Small intestine (tissue), 16 donors: ENCODE data around the gene TAPBPL. TPM values are rescaled to one million over a fixed set of nuclear protein-coding genes. Genes with fewer than 3 reads are reported as not detected.

Source experiments
- DNase-seq, 2 donors: peaks; one replicate each; pipeline versions ENCODE4 v3.0.0 to v3.0.0-alpha.2; 2013
- FAIRE-seq: peaks from 2 replicates; lab custom pipeline; 2012; peaks lifted over from hg19 to GRCh38; lab: Jason Lieb, UNC
- H3K27ac ChIP-seq, 3 donors: one replicate each; pipeline ENCODE4 v1.5.1; 2013; ENCODE audit warnings: low read length in 2 of 3, mild to moderate bottlenecking in 2 of 3, control low read depth in 1 of 3, inconsistent platforms in 1 of 3, low read depth in 1 of 3, moderate library complexity in 1 of 3
- H3K27me3 ChIP-seq, 3 donors: one replicate each; pipeline ENCODE4 v1.6.1; 2013; ENCODE audit warnings: low read length in 3 of 3, inconsistent platforms in 1 of 3; ENCODE audit not compliant: control insufficient read depth in 3 of 3, insufficient read depth in 3 of 3
- H3K36me3 ChIP-seq, 3 donors: one replicate each; pipeline ENCODE4 v1.6.1; 2013; ENCODE audit warnings: low read length in 3 of 3, inconsistent platforms in 1 of 3, low read depth in 1 of 3, mild to moderate bottlenecking in 1 of 3, moderate library complexity in 1 of 3; ENCODE audit not compliant: control insufficient read depth in 3 of 3, insufficient read depth in 2 of 3
- H3K4me1 ChIP-seq, 3 donors: one replicate each; pipeline ENCODE4 v1.6.1; 2013; ENCODE audit warnings: low read length in 2 of 3, inconsistent platforms in 1 of 3, low read depth in 1 of 3, mild to moderate bottlenecking in 1 of 3, moderate library complexity in 1 of 3; ENCODE audit not compliant: control insufficient read depth in 3 of 3, insufficient read depth in 2 of 3
- H3K4me3 ChIP-seq, 3 donors: one replicate each; pipeline ENCODE4 v1.5.1; 2013; ENCODE audit warnings: low read length in 3 of 3, control low read depth in 1 of 3, inconsistent platforms in 1 of 3, low read depth in 1 of 3, mild to moderate bottlenecking in 1 of 3, moderate library complexity in 1 of 3
- H3K9me3 ChIP-seq, 2 donors: one replicate each; pipeline ENCODE4 v1.6.1; 2013; ENCODE audit warnings: low read depth in 1 of 2, low read length in 1 of 2; ENCODE audit not compliant: control insufficient read depth in 2 of 2, insufficient read depth in 1 of 2
- WGBS, 3 donors: extraction: QIAGEN DNeasy Blood & Tissue Kit; methylation state at CpG; one replicate each; pipeline ENCODE4 v1.1.7; 2013; 5-methylcytosine and 5-hydroxymethylcytosine counted together
- long read RNA-seq, 10 donors: transcript quantifications; one replicate each; lab custom pipeline, GENCODE V29; 2026
- polyA plus RNA-seq, 4 donors: library from polyadenylated mRNA; stranded (reverse) in 3 of 4; unstranded in 1 of 4; fragments of 200-250 nt in 3 of 4; fragments of 120-200 nt in 1 of 4; gene quantifications; one replicate each; pipeline versions ENCODE4 v1.2.1 to v1.2.3, GENCODE V29; 2013
- donor health status: healthy with polysubstance abuse.
- donor health status: control.
- donor health status: control.
- donor health status: Bipolar disorder and iron deficiency.
- donor health status: healthy.

The TAPBPL gene, protein sequence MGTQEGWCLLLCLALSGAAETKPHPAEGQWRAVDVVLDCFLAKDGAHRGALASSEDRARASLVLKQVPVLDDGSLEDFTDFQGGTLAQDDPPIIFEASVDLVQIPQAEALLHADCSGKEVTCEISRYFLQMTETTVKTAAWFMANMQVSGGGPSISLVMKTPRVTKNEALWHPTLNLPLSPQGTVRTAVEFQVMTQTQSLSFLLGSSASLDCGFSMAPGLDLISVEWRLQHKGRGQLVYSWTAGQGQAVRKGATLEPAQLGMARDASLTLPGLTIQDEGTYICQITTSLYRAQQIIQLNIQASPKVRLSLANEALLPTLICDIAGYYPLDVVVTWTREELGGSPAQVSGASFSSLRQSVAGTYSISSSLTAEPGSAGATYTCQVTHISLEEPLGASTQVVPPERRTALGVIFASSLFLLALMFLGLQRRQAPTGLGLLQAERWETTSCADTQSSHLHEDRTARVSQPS
- 10 to 100 TPM; 26.4 to 38.6 (median 33.2) TPM for polyA plus RNA-seq
- long read RNA-seq, donor 1, transcript TAPBPL-206 (2 exons, 621 nt): minor isoform, 7 of 426 reads
- long read RNA-seq, donor 1, transcript TAPBPL-201 (7 exons, 1,741 nt): major isoform, 15 of 426 reads
- long read RNA-seq, donor 1, partial matches to known transcripts: 375 of 426 reads
- long read RNA-seq, donor 1, other reads (novel, unspliced or antisense): 29 of 426 reads
- long read RNA-seq, donor 2, transcript TAPBPL-201 (7 exons, 1,741 nt): major isoform, 7 of 7 reads
- long read RNA-seq, donor 2, partial matches to known transcripts: 0 of 7 reads
- long read RNA-seq, donor 2, other reads (novel, unspliced or antisense): 0 of 7 reads
- long read RNA-seq, donor 3, transcript TAPBPL-201 (7 exons, 1,741 nt): major isoform, 5 of 14 reads
- long read RNA-seq, donor 3, partial matches to known transcripts: 7 of 14 reads
- long read RNA-seq, donor 3, other reads (novel, unspliced or antisense): 0 of 14 reads
- long read RNA-seq, donor 4: 0 reads
- long read RNA-seq, donor 5, partial matches to known transcripts: 7 of 8 reads
- long read RNA-seq, donor 5, other reads (novel, unspliced or antisense): 0 of 8 reads
- long read RNA-seq, donor 6, transcript TAPBPL-201 (7 exons, 1,741 nt): major isoform, 15 of 45 reads
- long read RNA-seq, donor 6, partial matches to known transcripts: 29 of 45 reads
- long read RNA-seq, donor 6, other reads (novel, unspliced or antisense): 0 of 45 reads
- long read RNA-seq, donor 7: 0 reads
- long read RNA-seq, donor 8: 0 reads
- long read RNA-seq, donor 9, partial matches to known transcripts: 6 of 10 reads
- long read RNA-seq, donor 9, other reads (novel, unspliced or antisense): 0 of 10 reads
- long read RNA-seq, donor 10, transcript TAPBPL-201 (7 exons, 1,741 nt): major isoform, 8 of 8 reads
- long read RNA-seq, donor 10, partial matches to known transcripts: 0 of 8 reads
- long read RNA-seq, donor 10, other reads (novel, unspliced or antisense): 0 of 8 reads

DNA sequence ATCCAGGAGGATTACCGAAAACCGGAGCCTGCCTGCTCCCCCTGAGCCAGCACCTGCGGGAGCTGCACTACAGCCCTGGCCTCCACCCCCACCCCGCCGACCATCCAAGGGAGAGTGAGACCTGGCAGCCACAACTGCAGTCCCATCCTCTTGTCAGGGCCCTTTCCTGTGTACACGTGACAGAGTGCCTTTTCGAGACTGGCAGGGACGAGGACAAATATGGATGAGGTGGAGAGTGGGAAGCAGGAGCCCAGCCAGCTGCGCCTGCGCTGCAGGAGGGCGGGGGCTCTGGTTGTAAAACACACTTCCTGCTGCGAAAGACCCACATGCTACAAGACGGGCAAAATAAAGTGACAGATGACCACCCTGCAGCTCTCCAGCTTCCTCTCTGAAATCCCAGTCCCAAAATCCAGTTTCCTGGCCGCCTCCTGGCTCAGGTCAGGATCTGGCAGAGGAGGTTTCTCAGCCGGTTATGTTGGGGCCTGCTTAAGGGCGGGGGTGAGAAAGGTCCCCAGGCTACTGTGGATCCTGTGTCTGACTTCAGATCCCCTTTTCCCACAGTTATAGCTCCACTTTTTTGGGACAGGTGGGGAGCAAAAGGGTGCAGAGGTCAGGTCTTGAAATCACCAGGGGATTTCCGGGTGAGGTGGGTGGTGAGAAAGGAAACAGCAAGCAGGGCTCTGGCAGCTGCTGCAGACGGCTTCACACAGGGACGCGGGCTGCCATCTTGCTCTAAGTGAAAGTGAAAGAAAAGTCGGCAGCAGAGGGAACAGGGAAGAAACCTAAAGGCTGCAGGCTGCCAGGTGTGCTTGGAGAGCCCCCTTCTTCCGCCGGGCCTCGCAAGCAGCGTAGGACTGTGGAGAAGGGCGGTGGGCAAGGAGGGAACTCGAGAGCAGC, at the start of gene TAPBPL:
Gene TAPBPL, plus strand, starts transcription at position 695 of the 897 bp plus-strand sequence. CDS start 207 bp downstream, outside the sequence.
- peaks cover 0 to 18% (median 4%) of the 10 kb centered on the region in 3 donors for H3K4me1 ChIP-seq
- H3K27ac ChIP-seq: peak within 1 kb of the TSS; percentile 92 to 96 (median 94)
- FAIRE-seq: no peak
- H3K4me3 ChIP-seq: peak within 1 kb of the TSS; percentile 70 to 80 (median 75)
- 0 to 1% (median 0%) methylated on average over 26 to 27 of the region's 27 CpGs for WGBS, 3 donors
- H3K36me3 ChIP-seq: peaks cover 2 to 41% (median 9%) of the 10 kb centered on the region in 3 donors
- H3K9me3 ChIP-seq: no peaks in the 10 kb centered on the region
- no peaks in the 10 kb centered on the region for H3K27me3 ChIP-seq
- peak; percentile 93 to 95 for DNase-seq

DNA sequence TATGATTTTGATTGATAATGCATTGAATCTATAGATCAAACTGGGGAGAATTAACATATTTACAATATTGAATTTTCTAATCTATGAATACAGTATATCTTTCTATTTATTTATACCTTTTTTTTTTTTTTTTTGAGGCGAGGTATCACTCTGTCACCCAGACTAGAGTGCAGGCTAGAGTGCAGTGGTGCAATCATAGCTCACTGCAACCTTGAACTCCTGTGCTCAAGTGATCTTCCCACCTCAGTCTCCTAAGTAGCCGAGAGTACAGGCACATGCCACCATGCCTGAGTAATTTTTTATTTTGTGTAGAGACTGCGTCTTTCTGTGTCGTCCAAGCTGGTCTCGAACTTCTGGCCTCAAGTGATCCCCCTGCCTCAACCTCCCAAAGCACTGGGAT, 47.5 kb upstream of the TAPBPL start:
- DNase-seq: no peak
- Histone ChIP-seq H3K4me3 (no peak overlapping the region), H3K27ac (no peak overlapping the region), H3K4me1 (peaks cover 0 to 5% (median 0%) of the 10 kb centered on the region in 3 donors), H3K36me3 (no peaks in the 10 kb centered on the region), H3K27me3 (no peaks in the 10 kb centered on the region), H3K9me3 (no peaks in the 10 kb centered on the region)
- 81 to 88% (median 82%) methylated on average over 5 of the region's 5 CpGs for WGBS, 3 donors
- no peak for FAIRE-seq

- FAIRE-seq: no peak
- Histone ChIP-seq H3K27me3 (no peaks in the 10 kb centered on the region), H3K4me3 (no peak overlapping the region), H3K27ac (no peak overlapping the region), H3K9me3 (peaks cover 0 to 3% of the 10 kb centered on the region in 2 donors), H3K36me3 (no peaks in the 10 kb centered on the region), H3K4me1 (no peaks in the 10 kb centered on the region)
- WGBS, 3 donors: 74 to 80% (median 77%) methylated on average over 6 of the region's 6 CpGs
- no peak for DNase-seq
These were observed 45.9 kb upstream of the TAPBPL start for GRCh38 chr12:6405963-6406362.

DNA sequence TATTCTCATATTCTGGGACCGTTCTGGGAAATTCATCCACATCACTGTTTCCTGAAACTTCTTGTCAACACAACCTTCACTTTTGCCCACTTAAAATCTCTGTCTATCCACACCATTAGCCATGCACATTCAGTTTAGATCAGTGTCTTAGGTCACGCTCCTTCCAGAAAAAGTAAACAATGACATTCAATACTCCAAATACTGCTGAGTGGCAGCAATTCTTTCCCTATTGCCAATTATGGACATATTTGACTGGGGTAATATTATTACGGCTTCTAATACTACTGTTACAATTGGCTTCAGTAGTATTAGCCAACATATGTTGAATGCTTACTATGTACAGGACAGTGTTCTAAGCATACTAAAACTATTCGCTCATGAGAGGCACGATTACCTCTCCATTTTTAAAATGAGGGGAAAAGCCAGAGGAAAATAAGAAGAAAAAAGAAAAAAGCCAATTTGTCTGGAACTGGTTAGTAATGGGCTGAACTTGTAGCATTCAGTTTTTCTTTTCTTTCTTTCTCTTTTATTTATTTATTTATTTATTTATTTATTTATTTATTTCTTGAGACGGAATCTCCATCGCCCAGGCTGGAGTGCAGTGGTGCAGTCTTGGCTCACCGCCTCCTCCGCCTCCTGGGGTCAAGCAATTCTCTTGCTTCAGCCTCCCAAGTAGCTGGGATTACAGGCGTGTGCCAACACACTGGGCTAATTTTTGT, 44.4 kb upstream of the TAPBPL start:
- DNase-seq (no peak), FAIRE-seq (no peak)
- Histone ChIP-seq H3K36me3 (no peaks in the 10 kb centered on the region), H3K9me3 (peaks cover 0 to 3% of the 10 kb centered on the region in 2 donors), H3K4me3 (no peak overlapping the region), H3K27me3 (no peaks in the 10 kb centered on the region), H3K4me1 (no peaks in the 10 kb centered on the region), H3K27ac (no peak overlapping the region)
- 88 to 97% (median 95%) methylated on average over 10 of the region's 10 CpGs for WGBS, 3 donors

DNA sequence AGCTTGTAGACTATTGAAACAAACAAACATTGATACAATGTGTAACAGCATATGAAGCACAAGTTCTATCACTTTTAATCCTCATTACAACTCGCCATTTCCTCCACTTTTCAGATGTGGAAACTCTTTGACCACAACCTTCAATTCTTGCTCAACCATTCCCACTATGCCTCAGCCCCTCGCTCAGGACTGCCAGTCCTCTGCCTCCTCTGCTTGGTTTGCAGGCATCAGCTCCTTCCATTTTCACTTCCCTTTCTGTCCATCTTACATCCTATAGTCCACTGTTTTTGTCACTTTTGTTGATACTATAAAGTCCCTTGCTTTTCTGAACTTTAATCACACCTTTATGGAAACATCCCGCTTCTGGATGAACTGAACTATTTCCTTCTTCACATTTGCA, 35.2 kb upstream of the TAPBPL start:
- no peak overlapping the region for H3K27ac ChIP-seq
- no peaks in the 10 kb centered on the region for H3K36me3 ChIP-seq
- no peak overlapping the region for H3K4me3 ChIP-seq
- H3K4me1 ChIP-seq: no peaks in the 10 kb centered on the region
- no peaks in the 10 kb centered on the region for H3K27me3 ChIP-seq
- FAIRE-seq (no peak), DNase-seq (no peak)
- H3K9me3 ChIP-seq: peaks cover 0 to 5% of the 10 kb centered on the region in 2 donors
- WGBS, 3 donors: 75 to 86% (median 79%) methylated on average over 3 of the region's 3 CpGs

DNA sequence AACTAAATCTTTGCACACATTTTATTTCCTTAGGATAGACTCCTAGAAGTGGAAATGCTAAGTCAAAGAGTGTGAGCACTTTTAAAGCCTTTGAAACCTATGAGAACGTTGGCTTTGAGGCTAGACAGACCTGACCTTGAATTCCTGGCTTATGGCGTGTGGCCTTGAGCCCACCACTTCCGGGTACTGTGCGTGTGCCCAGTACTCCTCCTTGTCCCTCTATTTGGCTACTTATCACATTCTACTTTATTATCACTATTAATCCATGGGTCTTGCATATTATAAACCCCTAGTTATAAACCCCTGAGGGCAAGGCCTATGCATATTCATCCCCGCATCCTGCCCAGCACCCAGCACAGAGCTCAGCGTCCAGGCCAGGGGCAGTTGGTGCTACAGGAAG, 33.0 kb upstream of the TAPBPL start:
- Histone ChIP-seq H3K27ac (no peak overlapping the region), H3K27me3 (no peaks in the 10 kb centered on the region), H3K36me3 (no peaks in the 10 kb centered on the region), H3K9me3 (peaks cover 0 to 5% of the 10 kb centered on the region in 2 donors), H3K4me3 (no peak overlapping the region), H3K4me1 (peaks cover 0 to 2% (median 0%) of the 10 kb centered on the region in 3 donors)
- FAIRE-seq: no peak
- DNase-seq: no peak
- WGBS, 3 donors: 72 to 82% (median 76%) methylated on average over 6 of the region's 6 CpGs

DNA sequence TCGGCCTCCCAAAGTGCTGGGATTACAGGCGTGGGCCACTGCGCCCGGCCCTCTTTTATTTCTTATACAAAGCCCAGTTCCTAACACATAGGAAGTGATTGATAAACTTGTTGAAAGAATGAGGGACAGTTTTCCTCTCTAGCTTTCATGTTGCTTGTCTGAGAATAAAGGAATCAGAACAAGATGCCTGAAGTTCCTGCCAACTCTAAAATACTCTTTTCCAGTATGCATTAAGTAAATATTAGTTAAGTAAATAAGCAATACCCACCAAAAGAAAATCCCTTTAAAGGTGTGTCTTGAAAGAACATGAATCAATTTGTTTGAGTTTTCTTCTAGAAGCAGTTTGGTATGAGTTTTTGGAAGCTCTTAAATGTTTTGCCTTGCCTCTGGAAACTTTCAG, 31.5 kb upstream of the TAPBPL start:
- Histone ChIP-seq H3K36me3 (no peaks in the 10 kb centered on the region), H3K4me3 (no peak overlapping the region), H3K27ac (no peak overlapping the region), H3K27me3 (no peaks in the 10 kb centered on the region), H3K9me3 (peaks cover 0 to 5% of the 10 kb centered on the region in 2 donors), H3K4me1 (peaks cover 0 to 2% (median 0%) of the 10 kb centered on the region in 3 donors)
- FAIRE-seq: no peak
- no peak for DNase-seq
- 62 to 84% (median 65%) methylated on average over 4 of the region's 4 CpGs for WGBS, 3 donors
